D341Med (cell line): ENCODE results near the gene MTX2.

ENCODE experiments used
- DNase-seq: peaks from one replicate; pipeline ENCODE4 v3.0.0; 2012; ENCODE audit warnings: low spot score

Gene MTX2

GRCh38 chr2:176269319-176270099, at the start of gene MTX2:
MTX2 (plus strand) TSS chr2:176269442; CDS start chr2:176269630, 188 bp downstream.
- DNase-seq, result peak; percentile 90

GRCh38 chr2:176227874-176228273, 41.4 kb upstream of the MTX2 start:
- DNase-seq, result no peak

- DNase-seq, result no peak
Measured at GRCh38 chr2:176234156-176234555, 35.1 kb upstream of the MTX2 start.

GRCh38 chr2:176234940-176235339, 34.3 kb upstream of the MTX2 start:
- no peak for DNase-seq

- DNase-seq, result no peak
Measured at GRCh38 chr2:176237456-176237855, 31.8 kb upstream of the MTX2 start.

GRCh38 chr2:176239031-176239430, 30.2 kb upstream of the MTX2 start:
- DNase-seq, result no peak

GRCh38 chr2:176240301-176240700, 28.9 kb upstream of the MTX2 start:
- DNase-seq, result no peak

- no peak for DNase-seq
Measured at GRCh38 chr2:176242276-176242675, 27.0 kb upstream of the MTX2 start.

GRCh38 chr2:176246331-176246730, 22.9 kb upstream of the MTX2 start:
- DNase-seq, result no peak

- no peak for DNase-seq
Measured at GRCh38 chr2:176247859-176248258, 21.4 kb upstream of the MTX2 start.

GRCh38 chr2:176251928-176252327, 17.3 kb upstream of the MTX2 start:
- no peak for DNase-seq

- DNase-seq, result no peak
Measured at GRCh38 chr2:176260689-176261088, 8.6 kb upstream of the MTX2 start.

- DNase-seq, result no peak
Measured at GRCh38 chr2:176261136-176261535, 8.1 kb upstream of the MTX2 start.

- no peak for DNase-seq
Measured at GRCh38 chr2:176268976-176269318, 295 bp upstream of the MTX2 start.

- no peak for DNase-seq
Measured at GRCh38 chr2:176270100-176270750, 983 bp downstream of the MTX2 start.

GRCh38 chr2:176272870-176273459, 3.7 kb downstream of the MTX2 start:
- DNase-seq, result no peak

GRCh38 chr2:176278927-176279326, 9.7 kb downstream of the MTX2 start:
- no peak for DNase-seq

GRCh38 chr2:176280156-176280555, 10.9 kb downstream of the MTX2 start:
- DNase-seq, result no peak

- no peak for DNase-seq
Measured at GRCh38 chr2:176280867-176281658, 11.8 kb downstream of the MTX2 start.

- DNase-seq, result no peak
Measured at GRCh38 chr2:176283291-176284068, 14.2 kb downstream of the MTX2 start.

- DNase-seq, result peak; percentile 43
Measured at GRCh38 chr2:176284461-176285049, 15.3 kb downstream of the MTX2 start.
